KOPT-K1 (cell line): ENCODE data around the gene TNFRSF6B.

Experiments
- H3K27ac ChIP-seq: fragments of 200-600 bp; sonication (generic); 2 replicates; pipeline ENCODE4 v1.5.1; 2016; ENCODE audit warnings: antibody characterized with exemption, mild to moderate bottlenecking, low read depth, low read length; ENCODE audit not compliant: poor library complexity, severe bottlenecking
- H3K36me3 ChIP-seq: fragments of 200-600 bp; sonication (generic); 2 replicates; pipeline ENCODE4 v1.5.1; 2017; ENCODE audit warnings: antibody characterized with exemption, mild to moderate bottlenecking, low read length, moderate library complexity; ENCODE audit not compliant: insufficient read depth
- H3K9me3 ChIP-seq: fragments of 200-600 bp; sonication (generic); 2 replicates; pipeline ENCODE4 v1.5.1; 2017; ENCODE audit warnings: antibody characterized with exemption, low read length, mild to moderate bottlenecking; ENCODE audit not compliant: insufficient read depth, poor library complexity, severe bottlenecking

TNFRSF6B gene

GRCh38 chr20:63686492-63687321, 9.7 kb upstream of the TNFRSF6B start:
- peaks cover 10% of the 10 kb centered on the region; the same call in 1 of the 2 replicates for H3K36me3 ChIP-seq

GRCh38 chr20:63687419-63688178, 8.9 kb upstream of the TNFRSF6B start:
- peaks cover 5% of the 10 kb centered on the region; the same call in 1 of the 2 replicates for H3K36me3 ChIP-seq
- H3K27ac ChIP-seq, result no peak overlapping the region
- no peaks in the 10 kb centered on the region for H3K9me3 ChIP-seq

More at GRCh38 chr20:63686492-63687321, 9.7 kb upstream of the TNFRSF6B start:
- no peaks in the 10 kb centered on the region for H3K9me3 ChIP-seq
- H3K27ac ChIP-seq, result no peak overlapping the region

GRCh38 chr20:63688228-63689045, 8.0 kb upstream of the TNFRSF6B start:
- Histone ChIP-seq H3K36me3 (no peaks in the 10 kb centered on the region; the same call in 1 of the 2 replicates), H3K9me3 (no peaks in the 10 kb centered on the region), H3K27ac (no peak overlapping the region)

GRCh38 chr20:63689046-63690002, 7.1 kb upstream of the TNFRSF6B start:
- peaks cover 2% of the 10 kb centered on the region; the same call in 1 of the 2 replicates for H3K36me3 ChIP-seq
- H3K27ac ChIP-seq, result no peak overlapping the region
- no peaks in the 10 kb centered on the region for H3K9me3 ChIP-seq

- Histone ChIP-seq H3K9me3 (no peaks in the 10 kb centered on the region), H3K27ac (no peak overlapping the region), H3K36me3 (peaks cover 9% of the 10 kb centered on the region; the same call in 1 of the 2 replicates)
These were observed 6.2 kb upstream of the TNFRSF6B start for GRCh38 chr20:63690003-63690897.

DNA sequence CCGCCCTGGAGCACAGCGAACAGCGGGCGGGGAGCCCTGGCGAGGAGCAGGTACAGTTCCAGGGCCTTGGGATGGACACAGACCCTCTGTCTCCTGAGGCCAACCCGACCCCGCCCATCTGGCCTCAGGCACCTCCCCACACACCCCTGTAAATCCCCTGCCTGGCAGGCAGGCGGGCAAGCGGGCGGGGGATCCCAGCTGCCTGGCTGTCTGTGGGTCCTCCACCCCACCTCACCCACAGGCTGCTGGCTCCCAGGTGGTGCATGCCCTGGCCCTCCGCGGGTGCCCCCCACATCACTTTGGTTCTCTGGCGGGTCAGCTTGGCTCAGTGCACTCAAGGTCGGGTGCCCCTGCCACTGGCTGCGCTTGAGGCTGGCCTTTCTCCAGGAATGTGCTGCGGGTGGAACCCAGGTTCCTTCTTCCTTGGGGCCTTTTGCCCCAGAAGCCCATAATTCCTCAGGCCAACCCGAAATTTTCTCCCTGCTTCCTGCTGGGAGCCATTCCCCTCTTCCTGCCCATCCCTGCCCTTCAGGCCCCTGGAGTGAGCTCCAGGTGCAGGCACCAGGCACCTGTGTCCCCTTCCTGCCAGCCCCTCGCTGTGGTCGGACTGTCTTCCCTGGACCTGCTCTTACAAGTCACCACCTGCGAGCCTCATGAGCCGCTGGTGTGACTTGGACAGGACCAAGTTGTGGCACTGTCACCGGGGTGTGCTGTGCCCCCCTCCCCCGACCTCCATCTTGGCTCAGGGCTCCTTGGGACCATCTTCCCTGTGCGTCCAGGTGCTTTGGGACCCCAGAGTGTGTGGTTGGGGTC, 5.3 kb upstream of the TNFRSF6B start:
- Histone ChIP-seq H3K27ac (no peak overlapping the region), H3K36me3 (peaks cover 18% of the 10 kb centered on the region; the same call in 1 of the 2 replicates), H3K9me3 (no peaks in the 10 kb centered on the region)

DNA sequence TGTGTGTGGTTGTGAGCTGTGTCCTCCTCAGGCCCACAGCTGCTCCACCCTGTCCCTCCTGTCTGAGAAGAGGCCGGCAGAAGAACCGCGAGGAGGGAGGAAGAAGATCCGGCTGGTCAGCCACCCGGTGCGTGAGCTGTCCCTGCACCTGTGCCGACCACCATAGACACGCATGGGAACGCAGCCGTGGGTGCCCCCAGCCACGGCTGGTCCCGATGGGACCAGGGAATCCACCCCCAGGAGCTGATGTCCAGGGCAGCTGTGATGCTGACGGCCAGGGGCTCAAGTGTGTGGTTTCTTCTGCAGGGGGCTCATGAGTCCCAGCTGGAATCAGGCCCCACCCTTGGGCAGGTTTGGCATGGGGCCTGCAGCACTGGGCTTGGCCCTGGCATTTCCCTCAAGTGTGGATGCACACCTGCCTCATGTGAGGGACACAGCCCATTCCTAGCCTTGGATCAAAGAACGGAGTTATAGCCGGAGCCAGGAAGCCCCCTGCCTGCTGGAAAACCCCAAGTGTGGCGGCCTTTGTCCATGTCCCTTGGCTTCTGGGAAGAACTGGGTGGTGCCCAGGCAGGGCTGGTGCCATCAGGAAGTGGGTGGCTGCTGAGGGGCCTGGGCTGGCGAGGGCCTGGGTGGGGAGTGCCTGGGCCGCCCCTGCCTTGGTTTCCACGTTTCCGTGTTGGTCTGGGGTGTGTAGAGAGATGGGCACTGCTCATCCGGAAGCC, 4.6 kb upstream of the TNFRSF6B start:
- peaks cover 20% of the 10 kb centered on the region; the same call in 1 of the 2 replicates for H3K36me3 ChIP-seq
- H3K27ac ChIP-seq, result no peak overlapping the region

DNA sequence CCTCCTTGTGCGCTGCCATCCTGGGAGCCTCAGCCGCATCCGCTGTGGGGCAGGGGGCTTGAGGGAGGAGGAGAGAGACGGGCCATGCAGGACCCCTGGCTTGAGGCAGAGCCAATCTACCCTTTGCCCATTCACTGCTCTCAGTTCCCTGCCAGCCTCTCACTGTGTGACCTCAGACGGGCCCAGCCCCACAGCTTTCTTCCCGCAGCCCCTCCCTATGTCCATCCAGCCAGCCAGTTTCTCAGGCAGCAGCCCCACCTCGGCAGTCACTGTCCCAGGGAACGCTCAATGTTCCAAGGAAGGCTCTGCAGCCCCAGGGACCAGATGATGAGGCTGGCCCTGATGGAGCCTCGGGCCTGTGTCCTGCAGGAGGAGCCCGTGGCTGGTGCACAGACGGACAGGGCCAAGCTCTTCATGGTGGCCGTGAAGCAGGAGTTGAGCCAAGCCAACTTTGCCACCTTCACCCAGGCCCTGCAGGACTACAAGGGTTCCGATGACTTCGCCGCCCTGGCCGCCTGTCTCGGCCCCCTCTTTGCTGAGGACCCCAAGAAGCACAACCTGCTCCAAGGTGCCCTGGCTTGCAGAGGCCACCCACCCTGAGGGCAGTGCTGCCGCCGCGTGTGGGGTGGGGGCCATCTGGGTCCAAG, 3.9 kb upstream of the TNFRSF6B start:
- Histone ChIP-seq H3K9me3 (no peaks in the 10 kb centered on the region), H3K27ac (no peak overlapping the region), H3K36me3 (peaks cover 25% of the 10 kb centered on the region; the same call in 1 of the 2 replicates)

More for the DNA sequence above, 4.6 kb upstream of the TNFRSF6B start:
- no peaks in the 10 kb centered on the region for H3K9me3 ChIP-seq

DNA sequence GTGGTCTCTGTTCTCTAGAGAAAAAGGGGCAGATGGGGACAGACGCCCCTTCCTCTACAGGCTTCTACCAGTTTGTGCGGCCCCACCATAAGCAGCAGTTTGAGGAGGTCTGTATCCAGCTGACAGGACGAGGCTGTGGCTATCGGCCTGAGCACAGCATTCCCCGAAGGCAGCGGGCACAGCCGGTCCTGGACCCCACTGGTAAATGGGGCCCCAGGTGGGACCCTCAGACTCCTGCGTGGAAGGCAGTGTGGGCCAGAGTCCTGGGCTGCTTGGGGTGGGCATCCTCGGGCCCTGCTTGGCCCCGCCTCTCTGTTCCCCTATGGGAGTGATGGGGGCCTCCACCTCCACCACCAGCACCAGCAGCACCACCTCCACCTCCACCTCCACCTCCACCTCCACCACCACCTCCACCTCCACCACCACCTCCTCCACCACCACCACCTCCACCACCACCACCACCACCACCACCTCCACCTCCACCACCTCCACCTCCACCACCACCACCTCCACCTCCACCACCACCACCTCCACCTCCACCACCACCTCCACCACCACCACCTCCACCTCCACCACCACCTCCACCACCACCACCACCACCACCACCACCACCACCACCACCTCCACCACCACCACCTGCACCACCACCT, 3.2 kb upstream of the TNFRSF6B start:
- Histone ChIP-seq H3K9me3 (no peaks in the 10 kb centered on the region), H3K36me3 (peaks cover 25% of the 10 kb centered on the region; the same call in 1 of the 2 replicates), H3K27ac (no peak overlapping the region)

DNA sequence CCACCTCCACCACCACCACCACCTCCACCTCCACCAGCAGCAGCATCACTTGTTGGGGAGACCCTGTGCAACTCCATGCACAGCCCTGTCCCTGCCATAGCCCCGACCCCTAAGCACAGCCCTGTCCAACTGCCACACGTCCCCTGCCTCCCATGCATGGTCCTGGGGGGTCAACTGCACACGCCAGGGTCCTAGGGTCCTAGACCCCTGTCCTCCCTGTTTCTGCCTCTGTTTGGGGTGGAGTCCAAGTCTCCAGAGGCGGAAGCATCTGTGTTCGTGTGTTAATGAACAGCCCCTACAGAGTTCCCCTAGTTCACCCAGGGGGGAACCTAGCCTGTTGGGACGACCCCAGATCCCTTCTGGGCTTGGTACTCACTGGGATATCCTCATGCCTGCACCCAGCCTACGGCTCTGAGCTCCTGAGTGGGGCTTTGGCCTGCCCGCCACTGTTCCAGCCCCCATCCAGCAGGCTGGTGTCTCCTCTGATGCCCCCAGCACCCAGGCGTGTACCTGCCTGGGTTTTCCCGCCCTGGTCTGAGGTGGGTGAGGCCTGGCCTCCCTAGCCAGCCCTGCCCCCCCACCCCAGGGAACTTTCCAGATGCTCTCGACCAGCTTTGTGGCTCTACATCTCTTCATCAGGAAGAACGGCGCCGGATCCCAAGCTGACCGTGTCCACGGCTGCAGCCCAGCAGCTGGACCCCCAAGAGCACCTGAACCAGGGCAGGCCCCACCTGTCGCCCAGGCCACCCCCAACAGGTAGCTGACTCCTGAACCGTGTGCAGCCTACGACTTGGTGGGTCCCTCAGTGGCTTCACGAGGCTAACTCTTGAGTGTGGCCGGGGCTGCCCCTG, 2.5 kb upstream of the TNFRSF6B start:
- H3K36me3 ChIP-seq, result peaks cover 25% of the 10 kb centered on the region; the same call in 1 of the 2 replicates
- H3K9me3 ChIP-seq, result no peaks in the 10 kb centered on the region
- no peak overlapping the region for H3K27ac ChIP-seq
